HG03175 (cell line): ENCODE results near the gene STK36.
"Not testable (repeated sequence)": the region's sequence is repeated elsewhere in the genome, so short reads cannot be mapped to it uniquely, and the experiment has no call there.

ENCODE experiments used
- ATAC-seq: cut with Tn5 transposase; IDR thresholded peaks from one replicate; pipeline ENCODE4 v1.9.1; 2021; ENCODE audit warnings: mild to moderate bottlenecking, moderate library complexity; ENCODE audit not compliant: unreplicated experiment

STK36 gene

GRCh38 chr2:218662827-218663226 lies 9.1 kb upstream of the STK36 start:
- no peak for ATAC-seq

- no peak for ATAC-seq
These were observed 8.0 kb upstream of the STK36 start for GRCh38 chr2:218663901-218664300.

- no peak for ATAC-seq
These were observed 7.2 kb upstream of the STK36 start for GRCh38 chr2:218664653-218665052.

- no peak for ATAC-seq
These were observed 711 bp upstream of the STK36 start for GRCh38 chr2:218671097-218671653.

- no peak for ATAC-seq
These were observed 7.2 kb downstream of the STK36 start for GRCh38 chr2:218679119-218679518.

DNA sequence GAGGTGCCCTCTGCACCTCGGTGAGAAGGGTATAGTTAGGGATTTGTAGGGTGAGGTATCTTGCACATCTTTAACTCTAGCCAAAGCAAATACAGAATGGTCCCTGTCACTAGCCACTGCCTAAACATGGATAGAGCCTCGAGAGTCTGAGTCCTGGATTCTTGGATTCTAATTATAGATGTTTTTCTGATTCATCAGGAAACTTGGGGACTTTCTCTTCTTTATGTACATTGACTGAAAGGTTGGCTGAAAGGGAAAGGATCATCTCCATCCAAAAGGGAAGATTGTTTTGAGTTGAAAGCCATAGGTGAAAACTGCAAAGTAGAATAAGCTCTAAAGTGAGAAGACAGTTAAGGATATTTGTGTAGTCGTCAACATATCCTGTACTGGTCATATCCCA lies 8.2 kb downstream of the STK36 start:
- no peak for ATAC-seq

DNA sequence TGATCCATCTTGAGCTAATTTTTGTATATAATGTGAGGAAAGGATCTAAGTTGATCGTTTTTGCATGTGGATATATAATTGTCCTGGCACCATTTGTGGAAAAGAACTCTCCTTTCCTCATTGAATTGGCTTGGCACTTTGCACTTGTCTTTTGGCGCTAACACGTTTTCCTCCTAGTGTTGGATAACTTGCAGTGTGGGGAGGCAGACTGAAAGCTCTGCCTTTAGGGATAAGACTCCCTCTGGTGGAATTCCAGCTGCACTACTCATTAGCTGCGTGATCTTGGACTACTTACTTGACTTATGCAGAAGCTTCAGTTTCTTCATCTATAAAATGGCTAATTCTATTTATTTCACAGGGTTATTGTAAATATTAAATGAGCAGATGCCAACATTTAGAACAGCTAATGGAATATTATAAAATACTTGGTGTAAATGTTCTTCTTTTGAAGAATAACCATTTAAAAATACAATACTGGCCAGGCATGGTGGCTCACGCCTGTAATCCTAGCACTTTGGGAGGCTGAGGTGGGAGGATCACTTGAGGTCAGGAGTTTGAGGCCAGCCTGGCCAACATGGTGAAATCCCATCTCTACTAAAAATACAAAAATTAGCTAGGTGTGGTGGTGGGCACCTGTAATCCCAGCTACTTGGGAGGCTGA lies 15.6 kb downstream of the STK36 start:
- not testable (repeated sequence) for ATAC-seq

GRCh38 chr2:218691234-218691633 lies 19.3 kb downstream of the STK36 start:
- no peak for ATAC-seq

- no peak for ATAC-seq
These were observed 22.7 kb downstream of the STK36 start for GRCh38 chr2:218694405-218695145.

DNA sequence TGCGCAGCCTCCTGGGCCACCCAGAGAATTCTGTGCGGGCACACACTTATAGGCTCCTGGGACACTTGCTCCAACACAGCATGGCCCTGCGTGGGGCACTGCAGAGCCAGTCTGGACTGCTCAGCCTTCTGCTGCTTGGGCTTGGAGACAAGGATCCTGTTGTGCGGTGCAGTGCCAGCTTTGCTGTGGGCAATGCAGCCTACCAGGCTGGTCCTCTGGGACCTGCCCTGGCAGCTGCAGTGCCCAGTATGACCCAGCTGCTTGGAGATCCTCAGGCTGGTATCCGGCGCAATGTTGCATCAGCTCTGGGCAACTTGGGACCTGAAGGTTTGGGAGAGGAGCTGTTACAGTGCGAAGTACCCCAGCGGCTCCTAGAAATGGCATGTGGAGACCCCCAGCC lies 27.0 kb downstream of the STK36 start:
- ATAC-seq: no peak

GRCh38 chr2:218701806-218702205 lies 29.9 kb downstream of the STK36 start:
- no peak for ATAC-seq

DNA sequence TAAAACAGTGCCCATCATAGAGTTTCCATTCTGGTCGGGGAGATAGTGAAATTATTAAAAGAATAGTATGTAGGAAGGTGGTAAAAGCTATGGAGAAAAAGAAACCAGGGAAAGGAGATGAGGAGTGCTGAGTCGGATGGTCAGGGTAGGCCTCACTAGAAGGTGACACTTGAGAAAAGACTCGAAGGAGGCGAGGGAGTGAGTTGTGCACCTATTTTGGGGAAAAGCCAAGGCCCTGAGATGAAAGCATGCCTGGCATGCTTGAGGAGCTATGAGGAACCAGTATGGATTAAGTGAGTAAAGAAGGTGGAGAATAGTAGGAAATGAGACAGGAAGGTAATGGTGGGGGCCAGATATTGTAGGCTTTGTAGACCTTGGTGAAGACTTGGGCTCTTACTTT lies 31.5 kb downstream of the STK36 start:
- ATAC-seq: no peak

GRCh38 chr2:218708086-218708485 lies 36.2 kb downstream of the STK36 start:
- peak; percentile 25 for ATAC-seq

GRCh38 chr2:218709908-218710307 lies 38.0 kb downstream of the STK36 start:
- no peak for ATAC-seq

GRCh38 chr2:218710334-218710686 lies 38.4 kb downstream of the STK36 start:
- ATAC-seq: no peak

DNA sequence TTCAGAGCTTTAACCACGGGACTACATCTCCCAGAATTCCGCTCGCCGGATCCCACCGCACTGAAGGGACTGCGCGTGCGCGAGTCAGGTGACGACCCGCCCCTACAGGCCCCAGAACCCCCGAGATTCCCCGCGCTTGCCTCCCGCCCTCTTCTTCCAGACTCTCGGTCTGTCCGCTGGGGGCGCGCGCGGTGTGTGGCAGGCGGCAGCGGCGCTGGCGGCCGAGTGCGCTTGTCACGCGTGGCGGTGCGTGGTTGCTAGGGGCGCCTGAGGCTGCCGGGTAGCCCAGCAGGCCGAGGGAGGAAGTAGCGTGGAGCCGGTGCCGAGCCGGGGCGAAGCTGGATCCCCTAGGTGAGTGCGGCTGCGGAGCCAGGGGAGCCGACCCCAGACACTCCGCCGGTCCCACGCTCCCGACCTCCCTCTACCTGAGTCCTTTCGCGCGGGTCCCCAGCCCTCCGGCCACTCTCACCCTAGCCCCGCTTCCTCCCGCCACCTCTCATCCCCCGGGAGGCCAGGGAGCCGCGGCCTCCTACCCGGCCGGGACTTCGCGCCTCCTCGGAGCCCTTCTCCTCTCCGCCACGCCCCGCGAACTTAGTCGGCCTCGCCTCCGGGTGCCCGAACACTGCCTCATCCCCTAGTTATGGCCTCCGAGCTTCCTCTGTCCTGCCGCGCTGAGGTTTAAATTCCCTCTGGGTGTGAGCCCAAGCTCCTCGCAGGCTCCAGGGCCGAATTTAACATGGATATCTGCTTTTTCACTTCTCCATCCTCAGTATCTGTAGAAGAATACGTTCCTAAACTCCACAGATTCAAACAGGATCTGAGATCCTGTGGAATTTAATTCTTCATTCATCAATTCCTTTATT lies 39.0 kb downstream of the STK36 start, which contains the start of gene TTLL4:
Gene TTLL4, plus strand, starts transcription at position 149 of the 863 bp plus-strand sequence. CDS start 26,842 bp downstream, outside the sequence.
- ATAC-seq: peak; percentile 94

DNA sequence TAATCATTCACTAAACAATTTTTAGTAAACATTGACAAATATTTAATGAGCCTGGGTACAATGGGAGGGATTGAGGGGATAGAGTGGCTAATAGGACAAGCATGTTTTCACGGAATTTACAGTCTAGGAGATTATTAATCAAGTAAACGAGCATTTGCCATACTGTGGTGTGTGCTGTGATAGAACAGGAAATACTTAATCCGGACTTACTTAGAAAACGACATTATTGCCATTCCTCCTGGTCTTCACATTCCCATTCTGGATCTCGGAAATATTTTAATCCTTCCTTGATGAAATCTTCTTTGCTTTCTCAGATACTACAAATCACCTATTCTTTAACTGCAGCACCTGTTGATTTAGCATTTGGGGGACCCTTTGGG lies 39.7 kb downstream of the STK36 start:
- ATAC-seq: no peak

DNA sequence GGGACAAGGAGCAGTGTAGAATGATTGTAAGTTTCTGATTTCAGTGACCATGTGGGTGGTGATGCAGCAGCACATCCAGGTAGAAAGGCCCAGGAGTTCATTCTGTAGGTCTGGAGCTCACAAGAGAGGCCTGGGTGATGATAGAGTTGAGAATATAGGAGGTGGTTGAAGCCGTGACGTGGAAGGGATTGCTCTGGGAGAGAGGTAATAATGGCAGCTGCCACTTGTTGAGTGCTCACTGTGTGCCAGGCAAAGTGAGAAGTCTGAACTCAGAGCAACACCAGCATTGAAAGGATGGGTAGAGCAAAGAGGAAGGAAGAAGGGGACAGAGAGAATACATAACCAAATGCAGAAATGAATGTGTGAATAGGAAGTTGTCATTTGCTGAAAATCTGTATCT lies 42.0 kb downstream of the STK36 start:
- ATAC-seq: no peak

GRCh38 chr2:218716070-218716469 lies 44.2 kb downstream of the STK36 start:
- no peak for ATAC-seq

DNA sequence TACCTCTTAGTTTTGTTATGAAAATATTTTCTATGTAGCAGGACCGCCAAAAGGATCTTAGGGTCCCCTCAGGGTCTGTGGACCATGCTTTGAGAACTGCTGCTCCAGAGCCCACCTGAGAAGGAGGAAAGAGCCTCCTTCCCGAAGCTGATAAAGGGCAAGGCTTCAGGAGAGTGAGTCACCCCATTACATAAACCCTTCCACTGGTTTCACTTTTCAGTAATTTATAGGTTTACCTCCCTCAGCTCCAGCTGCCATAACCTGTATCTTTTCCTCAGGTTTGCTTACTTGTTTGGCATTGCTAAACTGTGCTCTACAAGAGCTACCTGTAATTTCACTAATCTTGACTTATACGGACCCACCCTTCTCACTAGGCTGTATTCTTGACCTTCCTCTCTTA lies 45.4 kb downstream of the STK36 start:
- no peak for ATAC-seq

GRCh38 chr2:218718058-218718457 lies 46.2 kb downstream of the STK36 start:
- ATAC-seq: no peak
